22Rv1 (cell line): ENCODE results near the gene TM9SF2.

Experiments used
- ZFX ChIP-seq: fragments of 450-650 bp; IDR thresholded peaks from 2 replicates; pipeline ENCODE4 v1.6.1; 2017; ENCODE audit warnings: antibody characterized with exemption, borderline replicate concordance
- TF ChIP-seq, protein P1 (sequence below): fragments of 450-650 bp; IDR thresholded peaks from 2 replicates; pipeline ENCODE4 v1.5.1; 2017; ENCODE audit warnings: mild to moderate bottlenecking

DNA sequence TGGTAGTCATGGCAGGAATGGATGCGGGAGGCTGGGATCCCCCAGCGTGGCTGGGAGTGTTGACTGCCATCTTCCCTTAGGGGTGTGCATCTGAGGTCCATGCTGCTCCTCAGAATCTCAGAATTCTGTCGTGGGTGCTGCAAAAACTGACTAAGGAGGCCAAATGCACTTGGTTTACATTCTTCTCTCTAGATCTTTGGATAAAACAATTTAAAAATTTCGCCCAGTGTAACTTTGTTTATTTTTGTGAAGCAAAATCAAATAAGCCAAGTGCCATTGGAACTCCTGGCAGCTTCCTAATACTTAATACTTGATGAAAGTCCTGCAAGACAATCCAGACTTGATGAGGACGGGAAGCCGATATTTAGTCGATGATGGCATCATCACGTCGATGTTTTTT, 27.8 kb upstream of the TM9SF2 start:
- TF ChIP-seq, protein P1, sequence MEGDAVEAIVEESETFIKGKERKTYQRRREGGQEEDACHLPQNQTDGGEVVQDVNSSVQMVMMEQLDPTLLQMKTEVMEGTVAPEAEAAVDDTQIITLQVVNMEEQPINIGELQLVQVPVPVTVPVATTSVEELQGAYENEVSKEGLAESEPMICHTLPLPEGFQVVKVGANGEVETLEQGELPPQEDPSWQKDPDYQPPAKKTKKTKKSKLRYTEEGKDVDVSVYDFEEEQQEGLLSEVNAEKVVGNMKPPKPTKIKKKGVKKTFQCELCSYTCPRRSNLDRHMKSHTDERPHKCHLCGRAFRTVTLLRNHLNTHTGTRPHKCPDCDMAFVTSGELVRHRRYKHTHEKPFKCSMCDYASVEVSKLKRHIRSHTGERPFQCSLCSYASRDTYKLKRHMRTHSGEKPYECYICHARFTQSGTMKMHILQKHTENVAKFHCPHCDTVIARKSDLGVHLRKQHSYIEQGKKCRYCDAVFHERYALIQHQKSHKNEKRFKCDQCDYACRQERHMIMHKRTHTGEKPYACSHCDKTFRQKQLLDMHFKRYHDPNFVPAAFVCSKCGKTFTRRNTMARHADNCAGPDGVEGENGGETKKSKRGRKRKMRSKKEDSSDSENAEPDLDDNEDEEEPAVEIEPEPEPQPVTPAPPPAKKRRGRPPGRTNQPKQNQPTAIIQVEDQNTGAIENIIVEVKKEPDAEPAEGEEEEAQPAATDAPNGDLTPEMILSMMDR, result no peak
- TF ChIP-seq ZFX, result no peak
